Measurements from ENCODE around the gene LRFN2. TPM values are rescaled to one million over a fixed set of nuclear protein-coding genes. Genes with fewer than 3 reads are reported as not detected.

Gene LRFN2
- total and polyA plus RNA-seq, 2 donors from 2014 or later: not detected

DNA sequence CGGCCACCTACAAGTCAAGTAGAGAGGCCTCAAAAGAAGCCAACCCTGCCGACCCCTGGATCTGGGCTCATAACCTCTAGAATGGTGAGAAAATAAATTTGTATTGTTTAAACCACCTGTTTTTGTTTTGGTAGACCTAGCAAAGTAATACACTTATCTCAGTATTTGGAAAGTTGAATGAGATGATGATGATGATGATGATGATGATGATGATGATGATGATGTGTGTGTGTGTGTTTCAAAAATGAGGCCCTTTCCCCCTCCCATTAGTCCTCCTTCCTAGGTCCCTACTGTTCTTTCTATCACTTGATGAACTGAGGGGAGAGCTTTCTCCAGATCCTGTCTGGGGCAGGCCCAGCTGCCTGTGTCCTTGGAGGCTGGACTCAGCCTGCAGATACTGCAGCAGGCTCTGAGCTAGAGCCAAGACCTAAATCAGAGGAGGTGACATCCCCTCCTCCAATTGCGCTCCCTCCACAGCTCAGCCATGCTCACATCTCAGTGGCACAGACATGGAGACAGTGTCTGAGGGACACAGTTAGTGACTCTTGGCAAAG, 120.1 kb downstream of the LRFN2 start:
- intact Hi-C loops (cut with DNase I): no loop called here
- no peak for FAIRE-seq

GRCh38 chr6:40461643-40462042, 125.5 kb downstream of the LRFN2 start:
- Histone ChIP-seq H3K27me3 (ENCODE audit: control insufficient read depth, insufficient read depth, low read length) (no peaks in the 10 kb centered on the region), H3K9me3 (ENCODE audit: control insufficient read depth in 2 of 3, insufficient read depth in 1 of 3, low read length in 3 of 3) (no peaks in the 10 kb centered on the region), H3K9ac (ENCODE audit: low read length in 3 of 3) (no peak overlapping the region), H3K36me3 (ENCODE audit: control insufficient read depth in 2 of 3, insufficient read depth in 3 of 3, low read length in 3 of 3) (no peaks in the 10 kb centered on the region), H3K4me1 (ENCODE audit: control insufficient read depth in 2 of 3, insufficient read depth in 2 of 3, low read depth in 1 of 3, low read length in 3 of 3) (no peaks in the 10 kb centered on the region), H3K4me3 (ENCODE audit: low read length in 3 of 3) (no peak overlapping the region), H3K27ac (ENCODE audit: low read depth in 2 of 2, low read length in 2 of 2) (no peak overlapping the region)
- FAIRE-seq: no peak
- intact Hi-C loops (cut with DNase I): no loop called here
- DNase-seq: no peak
- TF ChIP-seq CTCF (IDR thresholded peaks at IDR 0.05; ENCODE audit: borderline replicate concordance, extremely low read depth, insufficient read depth): no peak

More for the DNA sequence above, 120.1 kb downstream of the LRFN2 start:
- H3K36me3 ChIP-seq (ENCODE audit: control insufficient read depth in 2 of 3, insufficient read depth in 3 of 3, low read length in 3 of 3): no peaks in the 10 kb centered on the region
- no peaks in the 10 kb centered on the region for H3K9me3 ChIP-seq (ENCODE audit: control insufficient read depth in 2 of 3, insufficient read depth in 1 of 3, low read length in 3 of 3)
- DNase-seq: no peak
- H3K27me3 ChIP-seq (ENCODE audit: control insufficient read depth, insufficient read depth, low read length): no peaks in the 10 kb centered on the region
- no peak overlapping the region for H3K9ac ChIP-seq (ENCODE audit: low read length in 3 of 3)
- H3K4me1 ChIP-seq (ENCODE audit: control insufficient read depth in 2 of 3, insufficient read depth in 2 of 3, low read depth in 1 of 3, low read length in 3 of 3): no peaks in the 10 kb centered on the region
- no peak overlapping the region for H3K27ac ChIP-seq (ENCODE audit: low read depth in 2 of 2, low read length in 2 of 2)
- no peak for TF ChIP-seq CTCF (IDR thresholded peaks at IDR 0.05; ENCODE audit: borderline replicate concordance, extremely low read depth, insufficient read depth)
- H3K4me3 ChIP-seq (ENCODE audit: low read length in 3 of 3): no peak overlapping the region

- Histone ChIP-seq H3K9ac (ENCODE audit: low read length in 3 of 3) (no peak overlapping the region), H3K36me3 (ENCODE audit: control insufficient read depth in 2 of 3, insufficient read depth in 3 of 3, low read length in 3 of 3) (no peaks in the 10 kb centered on the region), H3K27me3 (ENCODE audit: control insufficient read depth, insufficient read depth, low read length) (no peaks in the 10 kb centered on the region), H3K4me1 (ENCODE audit: control insufficient read depth in 2 of 3, insufficient read depth in 2 of 3, low read depth in 1 of 3, low read length in 3 of 3) (no peaks in the 10 kb centered on the region), H3K27ac (ENCODE audit: low read depth in 2 of 2, low read length in 2 of 2) (no peak overlapping the region), H3K9me3 (ENCODE audit: control insufficient read depth in 2 of 3, insufficient read depth in 1 of 3, low read length in 3 of 3) (no peaks in the 10 kb centered on the region), H3K4me3 (ENCODE audit: low read length in 3 of 3) (no peak overlapping the region)
- no peak for FAIRE-seq
- intact Hi-C loops (cut with DNase I): no loop called here
- DNase-seq: no peak
- TF ChIP-seq CTCF (IDR thresholded peaks at IDR 0.05; ENCODE audit: borderline replicate concordance, extremely low read depth, insufficient read depth): no peak
Observed at GRCh38 chr6:40460380-40460779, 126.8 kb downstream of the LRFN2 start.

- no peak for TF ChIP-seq CTCF (IDR thresholded peaks at IDR 0.05; ENCODE audit: borderline replicate concordance, extremely low read depth, insufficient read depth)
- H3K9me3 ChIP-seq (ENCODE audit: control insufficient read depth in 2 of 3, insufficient read depth in 1 of 3, low read length in 3 of 3): no peaks in the 10 kb centered on the region
- no peak overlapping the region for H3K27ac ChIP-seq (ENCODE audit: low read depth in 2 of 2, low read length in 2 of 2)
- H3K27me3 ChIP-seq (ENCODE audit: control insufficient read depth, insufficient read depth, low read length): no peaks in the 10 kb centered on the region
- intact Hi-C loops (cut with DNase I): no loop called here
- no peaks in the 10 kb centered on the region for H3K36me3 ChIP-seq (ENCODE audit: control insufficient read depth in 2 of 3, insufficient read depth in 3 of 3, low read length in 3 of 3)
- no peaks in the 10 kb centered on the region for H3K4me1 ChIP-seq (ENCODE audit: control insufficient read depth in 2 of 3, insufficient read depth in 2 of 3, low read depth in 1 of 3, low read length in 3 of 3)
- no peak overlapping the region for H3K4me3 ChIP-seq (ENCODE audit: low read length in 3 of 3)
- FAIRE-seq: no peak
- no peak overlapping the region for H3K9ac ChIP-seq (ENCODE audit: low read length in 3 of 3)
- no peak for DNase-seq
Observed at GRCh38 chr6:40457261-40457660, 129.9 kb downstream of the LRFN2 start.

Data from kidney (tissue), 14 donors.